Astrocyte (in vitro differentiated cells and primary cell): Measurements from ENCODE around the gene FAM174C. TPM values are rescaled to one million over a fixed set of nuclear protein-coding genes. Genes with fewer than 3 reads are reported as not detected.
"Not testable (repeated sequence)": the region's sequence is repeated elsewhere in the genome, so short reads cannot be mapped to it uniquely, and the experiment has no call there.

ENCODE experiments used
- DNase-seq: peaks from one replicate; pipeline ENCODE4 v3.0.0-alpha.2; 2010; ENCODE audit warnings: low read depth
- FAIRE-seq: peaks from 2 replicates; lab custom pipeline; 2011; peaks lifted over from hg19 to GRCh38; lab: Jason Lieb, UNC
- H2AFZ ChIP-seq: 2 replicates; pipeline ENCODE4 v1.6.0; 2012; ENCODE audit warnings: low read depth, low read length, inconsistent platforms
- H3K27ac ChIP-seq: 2 replicates; pipeline ENCODE4 v1.5.1; 2011; ENCODE audit warnings: low read depth, low read length, inconsistent platforms
- H3K27me3 ChIP-seq: 2 replicates; pipeline ENCODE4 v1.6.0; 2011; ENCODE audit warnings: low read length, inconsistent platforms; ENCODE audit not compliant: insufficient read depth
- H3K36me3 ChIP-seq: 2 replicates; pipeline ENCODE4 v1.5.1; 2011; ENCODE audit warnings: low read length, inconsistent platforms; ENCODE audit not compliant: insufficient read depth
- H3K4me1 ChIP-seq: 2 replicates; pipeline ENCODE4 v1.5.1; 2011; ENCODE audit warnings: low read length, inconsistent platforms; ENCODE audit not compliant: insufficient read depth
- H3K4me2 ChIP-seq: 2 replicates; pipeline ENCODE4 v1.6.0; 2012; ENCODE audit warnings: low read length, inconsistent platforms
- H3K4me3 ChIP-seq: 2 replicates; pipeline ENCODE4 v1.5.1; 2011; ENCODE audit warnings: low read depth, mild to moderate bottlenecking, low read length, inconsistent platforms; ENCODE audit not compliant: insufficient read depth
- H3K79me2 ChIP-seq: 2 replicates; pipeline ENCODE4 v1.6.0; 2012; ENCODE audit warnings: mild to moderate bottlenecking, low read length, inconsistent platforms; ENCODE audit not compliant: insufficient read depth
- H3K9ac ChIP-seq: 2 replicates; pipeline ENCODE4 v1.6.0; 2012; ENCODE audit warnings: mild to moderate bottlenecking, low read length, inconsistent platforms
- H3K9me3 ChIP-seq: 2 replicates; pipeline ENCODE4 v1.5.1; 2012; ENCODE audit warnings: low read depth, mild to moderate bottlenecking, low read length, inconsistent platforms; ENCODE audit not compliant: insufficient read depth
- H4K20me1 ChIP-seq: 2 replicates; pipeline ENCODE4 v1.6.0; 2012; ENCODE audit warnings: low read length, inconsistent platforms; ENCODE audit not compliant: insufficient read depth
- H3K27ac Mint-ChIP-seq: one replicate; pipeline ENCODE4 v1.8.0; 2021; ENCODE audit warnings: mild to moderate bottlenecking, mixed read lengths; ENCODE audit not compliant: unreplicated experiment
- H3K27me3 Mint-ChIP-seq: one replicate; pipeline ENCODE4 v1.8.0; 2021; ENCODE audit warnings: low read depth, mixed read lengths; ENCODE audit not compliant: unreplicated experiment
- H3K36me3 Mint-ChIP-seq: one replicate; pipeline ENCODE4 v1.8.0; 2021; ENCODE audit warnings: low read depth, mixed read lengths; ENCODE audit not compliant: unreplicated experiment
- H3K4me1 Mint-ChIP-seq: one replicate; pipeline ENCODE4 v1.8.0; 2021; ENCODE audit warnings: low read depth, mixed read lengths; ENCODE audit not compliant: unreplicated experiment
- H3K4me3 Mint-ChIP-seq: one replicate; pipeline ENCODE4 v1.8.0; 2021; ENCODE audit warnings: mild to moderate bottlenecking, moderate library complexity, mixed read lengths; ENCODE audit not compliant: unreplicated experiment
- H3K9me3 Mint-ChIP-seq: one replicate; pipeline ENCODE4 v1.8.0; 2021; ENCODE audit warnings: mild to moderate bottlenecking, mixed read lengths; ENCODE audit not compliant: unreplicated experiment
- CTCF ChIP-seq: IDR thresholded peaks from 2 replicates; pipeline ENCODE4 v1.5.1; 2011; ENCODE audit warnings: low read depth, mild to moderate bottlenecking, inconsistent platforms, low read length, moderate library complexity; ENCODE audit not compliant: insufficient read depth
- EZH2 ChIP-seq: IDR thresholded peaks from 2 replicates; pipeline ENCODE4 v1.6.1; 2012; ENCODE audit warnings: mild to moderate bottlenecking, low read length, inconsistent platforms; ENCODE audit not compliant: insufficient read depth
- total RNA-seq: library from RNA; stranded (reverse); gene quantifications from 2 replicates; pipeline ENCODE4 v1.2.1, GENCODE V29; 2021

Gene FAM174C
- total RNA-seq, 1 donor from 2014 or later, result 50.5 TPM

- peaks cover 42% of the 10 kb centered on the region for H3K4me1 ChIP-seq
- Mint-ChIP-seq H3K36me3 (no peaks in the 10 kb centered on the region), H3K9me3 (no peaks in the 10 kb centered on the region), H3K4me1 (peaks cover 4% of the 10 kb centered on the region), H3K27ac (no peak overlapping the region), H3K4me3 (no peak overlapping the region), H3K27me3 (no peaks in the 10 kb centered on the region)
- peak overlapping the region; percentile 98 for H3K4me2 ChIP-seq
- H3K9ac ChIP-seq, result peak overlapping the region; percentile 49
- no peak for DNase-seq
- H3K9me3 ChIP-seq, result no peaks in the 10 kb centered on the region
- no peak overlapping the region for H3K27ac ChIP-seq
- H2AFZ ChIP-seq, result no peak overlapping the region
- peaks cover 42% of the 10 kb centered on the region for H3K79me2 ChIP-seq
- H3K4me3 ChIP-seq, result no peak overlapping the region
- H3K36me3 ChIP-seq, result no peaks in the 10 kb centered on the region
- peaks cover 27% of the 10 kb centered on the region for H4K20me1 ChIP-seq
- TF ChIP-seq CTCF, result no peak
- TF ChIP-seq EZH2, result no peak
- H3K27me3 ChIP-seq, result no peaks in the 10 kb centered on the region
- FAIRE-seq, result no peak
Observed at GRCh38 chr19:1244693-1245451, 30.5 kb upstream of the FAM174C start.

GRCh38 chr19:1245494-1246264 is 29.7 kb upstream of the FAM174C start:
- no peak overlapping the region for H3K9ac ChIP-seq

GRCh38 chr19:1246265-1247087 is 28.9 kb upstream of the FAM174C start:
- H3K79me2 ChIP-seq, result peaks cover 58% of the 10 kb centered on the region
- H3K9me3 Mint-ChIP-seq, H3K36me3 ChIP-seq, H3K4me3 ChIP-seq, H3K9me3 ChIP-seq, H3K9ac ChIP-seq, H3K4me1 Mint-ChIP-seq, H2AFZ ChIP-seq, FAIRE-seq, H3K27me3 ChIP-seq, H3K27me3 Mint-ChIP-seq, H3K4me2 ChIP-seq, H3K36me3 Mint-ChIP-seq, H3K27ac ChIP-seq, DNase-seq: not testable (repeated sequence)
- peak overlapping the region; percentile 50 for H3K4me3 Mint-ChIP-seq
- peaks cover 34% of the 10 kb centered on the region for H4K20me1 ChIP-seq
- peak overlapping the region; percentile 53 for H3K27ac Mint-ChIP-seq
- peaks cover 33% of the 10 kb centered on the region for H3K4me1 ChIP-seq

More at GRCh38 chr19:1245494-1246264, 29.7 kb upstream of the FAM174C start:
- Mint-ChIP-seq H3K4me1 (peaks cover 4% of the 10 kb centered on the region), H3K36me3 (no peaks in the 10 kb centered on the region), H3K27me3 (no peaks in the 10 kb centered on the region), H3K27ac (no peak overlapping the region), H3K4me3 (no peak overlapping the region), H3K9me3 (no peaks in the 10 kb centered on the region)
- Histone ChIP-seq H3K27ac (no peak overlapping the region), H2AFZ (no peak overlapping the region), H3K27me3 (no peaks in the 10 kb centered on the region), H3K36me3 (no peaks in the 10 kb centered on the region), H3K79me2 (peaks cover 50% of the 10 kb centered on the region), H3K4me3 (no peak overlapping the region), H3K4me2 (no peak overlapping the region), H3K4me1 (peaks cover 40% of the 10 kb centered on the region), H3K9me3 (no peaks in the 10 kb centered on the region), H4K20me1 (peaks cover 27% of the 10 kb centered on the region)
- TF ChIP-seq EZH2 (no peak), CTCF (no peak)
- FAIRE-seq (no peak), DNase-seq (no peak)
